GM18502 (cell line): ENCODE results near the gene MAGI3.
"Not testable (repeated sequence)": the region's sequence is repeated elsewhere in the genome, so short reads cannot be mapped to it uniquely, and the experiment has no call there.

ENCODE experiments used
- ATAC-seq: cut with Tn5 transposase; IDR thresholded peaks from one replicate; pipeline ENCODE4 v1.9.1; 2021; ENCODE audit warnings: mild to moderate bottlenecking; ENCODE audit not compliant: unreplicated experiment, poor library complexity

MAGI3 gene

GRCh38 chr1:113557187-113557586 is 166.9 kb downstream of the MAGI3 start:
- no peak for ATAC-seq

GRCh38 chr1:113565621-113566020 is 175.3 kb downstream of the MAGI3 start:
- ATAC-seq: no peak

- ATAC-seq: no peak
These were observed 177.1 kb downstream of the MAGI3 start for GRCh38 chr1:113567427-113567826.

- not testable (repeated sequence) for ATAC-seq
These were observed 185.5 kb downstream of the MAGI3 start for GRCh38 chr1:113575744-113576260.

GRCh38 chr1:113576271-113576670 is 186.0 kb downstream of the MAGI3 start:
- ATAC-seq: no peak

- no peak for ATAC-seq
These were observed 189.1 kb downstream of the MAGI3 start for GRCh38 chr1:113579256-113580018.

GRCh38 chr1:113581323-113581722 is 191.0 kb downstream of the MAGI3 start:
- no peak for ATAC-seq

- ATAC-seq: no peak
These were observed 191.8 kb downstream of the MAGI3 start for GRCh38 chr1:113582084-113582483.

GRCh38 chr1:113587475-113587874 is 197.2 kb downstream of the MAGI3 start:
- ATAC-seq: no peak

GRCh38 chr1:113592230-113592629 is 201.9 kb downstream of the MAGI3 start:
- ATAC-seq: no peak

GRCh38 chr1:113593550-113594297 is 203.4 kb downstream of the MAGI3 start:
- ATAC-seq: no peak

GRCh38 chr1:113604466-113604865 is 214.2 kb downstream of the MAGI3 start:
- not testable (repeated sequence) for ATAC-seq

GRCh38 chr1:113605146-113605545 is 214.8 kb downstream of the MAGI3 start:
- ATAC-seq: no peak

- no peak for ATAC-seq
These were observed 218.1 kb downstream of the MAGI3 start for GRCh38 chr1:113608399-113608798.

- ATAC-seq: no peak
These were observed 220.1 kb downstream of the MAGI3 start for GRCh38 chr1:113610372-113610771.

- no peak for ATAC-seq
These were observed 225.1 kb downstream of the MAGI3 start for GRCh38 chr1:113615425-113615824.

GRCh38 chr1:113616156-113616555 is 225.8 kb downstream of the MAGI3 start:
- no peak for ATAC-seq

GRCh38 chr1:113617438-113618141 is 227.3 kb downstream of the MAGI3 start:
- ATAC-seq: no peak

- no peak for ATAC-seq
These were observed 238.7 kb downstream of the MAGI3 start for GRCh38 chr1:113628997-113629396.

GRCh38 chr1:113630340-113631327 is 240.3 kb downstream of the MAGI3 start:
- ATAC-seq: no peak
